Peyer's patch (tissue), 4 donors: ENCODE data around the gene ADRA2C. TPM values are rescaled to one million over a fixed set of nuclear protein-coding genes. Genes with fewer than 3 reads are reported as not detected.

Source experiments
- DNase-seq, 3 donors: peaks; one replicate each; pipeline ENCODE4 v3.0.0-alpha.2; 2017 to 2019
- H3K27ac ChIP-seq, 4 donors: fragments of 200-600 bp; sonication (generic); one replicate each; pipeline ENCODE4 v1.5.1; 2016 to 2019
- H3K27me3 ChIP-seq, 2 donors: fragments of 200-600 bp; sonication (generic); one replicate each; pipeline ENCODE4 v1.5.1; 2019
- H3K36me3 ChIP-seq, 3 donors: fragments of 200-600 bp; sonication (generic); one replicate each; pipeline ENCODE4 v1.5.1; 2016 to 2019
- H3K4me1 ChIP-seq, 4 donors: fragments of 200-600 bp; sonication (generic); one replicate each; pipeline ENCODE4 v1.5.1; 2016 to 2019
- H3K4me3 ChIP-seq, 4 donors: fragments of 200-600 bp; sonication (generic); 1 replicate in 3 of 4; 2 replicates in 1 of 4; pipeline ENCODE4 v1.5.1; 2016 to 2019; ENCODE audit warnings: mild to moderate bottlenecking in 1 of 4
- H3K9me3 ChIP-seq, 4 donors: fragments of 200-600 bp; sonication (generic); one replicate each; pipeline ENCODE4 v1.5.1; 2016 to 2019; ENCODE audit warnings: mild to moderate bottlenecking in 1 of 4
- CTCF ChIP-seq, 6 experiments: fragments of 450-650 bp in 4 of 6; fragments of 200-600 bp in 2 of 6; sonication (generic) in 1 of 6; IDR thresholded peaks; one replicate each; pipeline ENCODE4 v1.5.1; 2017 to 2019; ENCODE audit warnings: antibody characterized with exemption in 6 of 6, mild to moderate bottlenecking in 3 of 6, moderate library complexity in 1 of 6
- POLR2A ChIP-seq, 2 donors: fragments of 450-650 bp; IDR thresholded peaks; one replicate each; pipeline ENCODE4 v1.5.1; 2017; ENCODE audit warnings: antibody characterized with exemption in 2 of 2, mild to moderate bottlenecking in 2 of 2, moderate library complexity in 2 of 2
- total RNA-seq, 4 donors: library from RNA; depleted of rRNA; stranded (reverse); fragments of >200 nt; gene quantifications; one replicate each; pipeline ENCODE4 v1.1.0, GENCODE V29; 2016

ADRA2C gene
- total RNA-seq = 1 to 10 TPM in 3 of 4 donors, under 1 TPM in 1; 0.76 to 5.0 (median 2.9) TPM

- Histone ChIP-seq H3K4me3 (peak within 1 kb of the TSS in 2 of 4 donors; percentile 38 to 43), H3K27me3 (no peaks in the 10 kb centered on the region)
Observed at GRCh38 chr4:3766036-3766784, at the start of gene ADRA2C. ADRA2C (plus strand) TSS chr4:3766385; CDS start chr4:3766607, 222 bp downstream.

GRCh38 chr4:3716631-3717235 lies 49.5 kb upstream of the ADRA2C start:
- Histone ChIP-seq H3K9me3 (no peaks in the 10 kb centered on the region), H3K4me1 (no peaks in the 10 kb centered on the region), H3K27me3 (no peaks in the 10 kb centered on the region), H3K27ac (no peak overlapping the region), H3K36me3 (no peaks in the 10 kb centered on the region), H3K4me3 (no peak overlapping the region)
- TF ChIP-seq POLR2A (IDR thresholded peaks at IDR 0.05) (no peak), CTCF (IDR thresholded peaks at IDR 0.05) (no peak)
- no peak for DNase-seq

More at GRCh38 chr4:3766036-3766784, at the start of gene ADRA2C:
- no peak for DNase-seq
- Histone ChIP-seq H3K27ac (no peak within 1 kb of the TSS), H3K4me1 (peaks cover 0 to 6% (median 0%) of the 10 kb centered on the region in 4 donors), H3K36me3 (no peaks in the 10 kb centered on the region), H3K9me3 (no peaks in the 10 kb centered on the region)
- TF ChIP-seq POLR2A (IDR thresholded peaks at IDR 0.05) = no peak
- TF ChIP-seq CTCF (IDR thresholded peaks at IDR 0.05) = no peak

- no peak for DNase-seq
- Histone ChIP-seq H3K27me3 (no peaks in the 10 kb centered on the region), H3K36me3 (no peaks in the 10 kb centered on the region)
Observed at GRCh38 chr4:3717241-3717640, 48.9 kb upstream of the ADRA2C start.

GRCh38 chr4:3718462-3718861 lies 47.7 kb upstream of the ADRA2C start:
- Histone ChIP-seq H3K4me3 (no peak overlapping the region), H3K36me3 (no peaks in the 10 kb centered on the region), H3K27me3 (no peaks in the 10 kb centered on the region), H3K27ac (no peak overlapping the region), H3K4me1 (no peaks in the 10 kb centered on the region), H3K9me3 (no peaks in the 10 kb centered on the region)
- no peak for TF ChIP-seq POLR2A (IDR thresholded peaks at IDR 0.05)
- TF ChIP-seq CTCF (IDR thresholded peaks at IDR 0.05) = no peak
- DNase-seq = no peak

More at GRCh38 chr4:3717241-3717640, 48.9 kb upstream of the ADRA2C start:
- Histone ChIP-seq H3K4me3 (no peak overlapping the region), H3K27ac (no peak overlapping the region), H3K9me3 (no peaks in the 10 kb centered on the region), H3K4me1 (no peaks in the 10 kb centered on the region)
- TF ChIP-seq POLR2A (IDR thresholded peaks at IDR 0.05) (no peak), CTCF (IDR thresholded peaks at IDR 0.05) (no peak)

- no peaks in the 10 kb centered on the region for H3K27me3 ChIP-seq
- no peaks in the 10 kb centered on the region for H3K9me3 ChIP-seq
- no peak overlapping the region for H3K4me3 ChIP-seq
- TF ChIP-seq CTCF (IDR thresholded peaks at IDR 0.05) (no peak), POLR2A (IDR thresholded peaks at IDR 0.05) (no peak)
- DNase-seq = no peak
- H3K27ac ChIP-seq = no peak overlapping the region
- H3K4me1 ChIP-seq = no peaks in the 10 kb centered on the region
- no peaks in the 10 kb centered on the region for H3K36me3 ChIP-seq
Observed at GRCh38 chr4:3719191-3719590, 47.0 kb upstream of the ADRA2C start.
